GM21619 (cell line): ENCODE results near the gene XRCC3.

Experiments used
- ATAC-seq: cut with Tn5 transposase; IDR thresholded peaks from one replicate; pipeline ENCODE4 v1.9.1; 2021; ENCODE audit not compliant: unreplicated experiment

The XRCC3 gene

DNA sequence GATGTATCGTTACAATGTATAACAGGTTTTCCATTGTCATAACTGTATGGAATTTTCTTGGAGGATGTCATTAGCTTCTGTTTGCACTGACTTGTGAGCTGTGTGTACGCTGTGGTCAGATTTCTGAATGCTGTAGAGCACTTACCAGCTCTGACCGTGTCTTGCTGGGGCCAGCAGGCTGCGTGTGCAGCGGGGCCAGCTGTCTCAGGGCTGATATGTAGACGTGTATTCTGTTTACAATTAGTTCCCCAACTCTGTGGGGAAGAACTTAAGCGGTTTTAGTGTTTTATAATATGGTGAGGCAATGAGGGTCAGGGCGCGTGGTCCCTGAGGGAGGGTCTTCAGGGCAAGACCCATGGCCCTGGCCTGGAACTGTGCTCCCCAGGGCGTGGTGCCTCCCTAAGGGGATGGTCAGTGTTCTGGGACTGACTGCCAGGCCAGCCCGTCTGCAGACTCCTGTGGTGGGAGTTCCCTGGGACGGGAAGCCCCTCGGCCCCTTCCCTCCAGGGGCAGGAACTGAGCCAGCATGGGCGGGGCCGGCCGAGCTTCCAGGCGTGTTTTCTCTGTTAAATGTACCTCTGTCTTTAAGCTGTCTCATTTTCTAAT, 18.7 kb downstream of the XRCC3 start:
- no peak for ATAC-seq

- ATAC-seq = no peak
Measured at GRCh38 chr14:103696070-103696402, 19.2 kb downstream of the XRCC3 start.

- no peak for ATAC-seq
Measured at GRCh38 chr14:103695296-103696069, 19.8 kb downstream of the XRCC3 start.

- no peak for ATAC-seq
Measured at GRCh38 chr14:103694572-103695026, 20.7 kb downstream of the XRCC3 start.

GRCh38 chr14:103693515-103693914, 21.7 kb downstream of the XRCC3 start:
- no peak for ATAC-seq

DNA sequence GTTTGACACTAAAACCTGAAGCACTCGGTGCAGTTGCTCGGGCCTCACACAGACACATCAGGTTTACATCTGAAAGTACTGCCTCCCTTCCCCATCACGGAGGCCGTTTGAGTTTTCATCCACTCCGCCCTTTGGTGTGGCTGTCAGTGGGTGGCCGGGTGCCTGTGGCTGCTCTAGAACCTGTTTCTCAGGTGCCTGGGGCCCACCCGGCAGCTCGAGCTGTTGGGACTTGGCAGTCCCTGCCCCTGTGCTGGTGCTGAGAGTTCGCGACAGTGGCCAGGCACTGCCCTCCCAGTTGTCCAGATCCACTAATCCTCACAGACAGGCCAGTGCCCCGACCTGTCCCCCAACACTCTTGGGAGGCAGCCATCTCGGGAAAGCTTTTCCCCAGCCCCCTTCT, 22.4 kb downstream of the XRCC3 start:
- no peak for ATAC-seq

DNA sequence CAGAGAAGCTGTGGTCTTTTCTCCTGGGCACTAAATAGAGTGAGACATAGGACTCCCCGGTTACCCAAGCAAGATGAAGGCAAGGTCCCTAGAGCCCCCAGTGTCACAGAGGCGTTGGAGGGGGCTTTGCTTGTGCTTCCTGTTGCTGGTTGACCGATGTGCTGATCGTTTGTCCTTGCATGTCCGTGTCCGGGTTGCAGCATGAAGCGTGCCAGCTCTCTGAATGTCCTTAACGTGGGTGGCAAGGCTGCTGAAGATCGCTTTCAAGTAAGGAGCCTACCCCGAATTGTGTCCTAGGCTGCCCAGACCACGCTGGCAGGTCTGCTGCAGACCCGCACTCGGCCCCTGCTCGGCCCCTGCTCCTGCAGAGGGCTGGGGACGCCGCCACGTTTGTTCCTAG, 23.1 kb downstream of the XRCC3 start:
- peak; percentile 22 for ATAC-seq

DNA sequence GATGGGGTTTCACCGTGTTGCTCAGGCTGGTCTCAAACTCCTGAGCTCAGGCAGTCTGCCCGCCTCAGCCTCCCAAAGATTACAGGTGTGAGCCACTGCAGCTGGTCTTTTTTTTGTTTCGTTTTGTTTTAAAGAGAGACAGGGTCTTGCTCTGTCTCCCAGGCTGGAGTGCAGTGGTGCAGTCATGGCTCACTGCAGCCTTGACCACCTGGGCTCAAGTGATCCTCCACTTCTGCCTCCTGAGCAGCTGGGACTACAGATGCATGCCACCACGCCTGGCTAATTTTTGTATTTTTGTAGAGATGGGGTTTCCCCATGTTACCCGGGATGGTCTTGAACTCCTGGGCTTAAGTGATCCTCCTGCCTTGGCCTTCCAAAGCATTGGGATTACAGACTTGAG, 23.6 kb downstream of the XRCC3 start:
- peak; percentile 69 for ATAC-seq

GRCh38 chr14:103690332-103690731, 24.9 kb downstream of the XRCC3 start:
- no peak for ATAC-seq

- no peak for ATAC-seq
Measured at GRCh38 chr14:103688906-103689902, 26.0 kb downstream of the XRCC3 start.

DNA sequence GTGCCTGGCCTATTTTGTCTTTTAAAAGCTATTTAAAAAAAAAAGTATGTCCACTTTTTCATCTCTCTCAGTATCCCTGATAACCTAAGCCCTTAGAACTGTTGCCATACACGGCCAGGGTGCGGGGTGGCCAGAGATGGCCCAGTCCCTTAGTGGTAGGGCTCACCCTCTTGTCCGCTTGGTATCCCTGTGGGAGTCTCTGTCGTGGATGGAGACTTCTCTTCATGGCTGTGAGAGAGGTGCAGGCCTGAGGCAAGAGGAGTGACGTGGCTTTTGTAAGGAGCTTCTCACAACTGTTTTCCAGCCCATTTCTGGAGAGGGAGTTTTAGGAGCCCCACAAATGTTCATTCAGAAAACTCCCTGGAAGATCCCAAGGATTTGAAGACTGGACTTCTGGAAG, 26.8 kb downstream of the XRCC3 start:
- no peak for ATAC-seq

GRCh38 chr14:103687712-103688111, 27.5 kb downstream of the XRCC3 start:
- ATAC-seq = no peak

GRCh38 chr14:103686831-103687485, 28.3 kb downstream of the XRCC3 start:
- no peak for ATAC-seq

DNA sequence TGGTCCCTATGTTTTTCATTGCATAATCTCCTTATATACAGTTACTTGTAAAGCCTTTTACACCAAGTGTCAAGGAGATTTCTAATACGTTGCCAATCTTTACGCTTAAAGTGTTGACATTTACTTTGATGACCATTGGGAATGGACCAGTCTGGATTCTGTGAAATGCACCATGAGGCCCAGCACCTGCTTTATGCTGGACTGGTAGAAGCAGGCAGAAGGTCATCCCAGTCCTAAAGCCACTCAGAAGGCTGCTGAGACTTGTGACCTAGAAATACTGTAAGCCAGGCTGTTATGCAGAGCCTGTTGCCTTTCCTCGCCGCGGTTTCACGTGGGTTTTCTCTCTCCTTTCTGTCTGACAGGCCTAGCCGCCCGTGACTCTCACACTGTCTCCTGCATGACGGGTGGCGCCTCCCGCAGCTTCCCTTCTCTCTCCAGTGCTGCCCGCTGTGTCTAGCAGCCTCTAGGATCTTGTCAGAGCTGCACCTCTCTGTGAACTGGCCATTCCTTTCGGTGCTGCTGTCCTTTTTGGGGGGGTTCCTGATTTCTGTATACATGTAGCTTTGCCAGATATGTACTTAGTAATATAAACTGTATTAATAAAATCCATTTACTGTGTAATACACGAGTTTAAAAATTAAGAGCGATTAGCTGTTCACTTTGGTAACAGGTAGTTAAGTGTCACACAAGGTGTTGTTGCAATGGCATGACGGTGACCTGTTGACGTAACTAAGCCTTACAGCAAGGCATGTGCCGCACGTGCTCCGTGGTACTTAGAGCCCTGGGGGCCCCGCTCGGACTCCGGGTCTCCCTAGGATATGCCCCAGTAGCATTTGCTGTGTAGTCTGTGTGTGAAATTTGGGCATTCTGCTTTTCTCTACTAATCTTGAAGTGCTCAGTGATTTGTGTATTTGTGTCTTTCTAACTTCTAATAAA, 29.7 kb downstream of the XRCC3 start:
- no peak for ATAC-seq

- no peak for ATAC-seq
Measured at GRCh38 chr14:103684871-103685270, 30.4 kb downstream of the XRCC3 start.

- no peak for ATAC-seq
Measured at GRCh38 chr14:103684471-103684870, 30.8 kb downstream of the XRCC3 start.

DNA sequence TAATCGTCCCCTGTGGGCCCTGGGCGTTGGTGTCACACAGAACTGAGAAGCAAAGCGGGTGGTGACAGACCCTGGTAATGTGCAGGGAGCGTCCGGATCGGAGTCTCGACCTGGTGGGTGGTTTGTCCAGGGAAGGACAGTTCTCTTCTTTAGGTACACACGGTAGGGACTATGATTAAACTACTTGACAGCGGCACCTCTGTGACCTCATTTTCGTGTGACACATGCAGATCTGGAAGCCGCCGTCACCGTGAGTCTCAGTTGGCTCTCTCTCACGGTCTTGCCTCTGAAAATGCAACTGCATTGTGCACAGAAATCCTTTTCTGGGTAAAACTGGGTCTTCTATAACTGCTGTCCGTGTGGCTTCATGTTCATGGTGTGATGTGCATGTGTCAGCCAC, 32.1 kb downstream of the XRCC3 start:
- ATAC-seq = no peak

DNA sequence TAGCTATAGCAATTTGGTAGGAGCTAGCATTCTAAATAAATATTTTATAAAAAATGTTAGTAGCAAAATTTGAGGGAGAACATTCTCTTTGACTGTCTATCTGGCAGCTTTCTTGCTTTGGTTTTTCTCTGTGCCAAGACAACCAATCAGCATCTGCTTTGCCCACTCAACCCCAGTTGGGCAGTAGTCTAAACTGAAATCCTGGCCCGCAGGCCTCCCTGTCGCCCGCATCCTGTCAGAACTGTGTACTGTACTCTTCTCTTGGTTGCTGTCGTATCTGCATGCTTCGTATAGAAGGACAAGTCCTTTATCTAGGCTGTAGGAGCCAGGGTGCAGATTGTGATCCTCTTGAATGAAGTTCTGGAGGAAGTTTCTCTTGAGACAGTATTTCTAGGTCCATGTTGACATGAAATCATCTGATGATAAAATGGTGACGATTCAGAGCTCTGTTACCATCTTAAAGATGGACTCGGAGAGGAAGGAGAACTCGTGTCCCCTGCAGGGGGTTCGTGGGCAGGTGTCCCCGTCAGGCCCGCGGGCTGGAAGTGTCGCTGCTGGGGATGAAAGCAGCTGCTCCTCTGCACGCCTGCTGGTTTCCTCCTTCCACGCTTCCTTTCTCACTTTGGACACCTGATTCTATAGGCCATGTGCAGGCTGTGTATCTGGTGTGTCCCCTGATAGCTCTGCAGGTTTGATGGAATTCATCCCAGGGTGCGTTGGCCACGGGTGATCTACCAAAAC, 34.6 kb downstream of the XRCC3 start:
- ATAC-seq = no peak

DNA sequence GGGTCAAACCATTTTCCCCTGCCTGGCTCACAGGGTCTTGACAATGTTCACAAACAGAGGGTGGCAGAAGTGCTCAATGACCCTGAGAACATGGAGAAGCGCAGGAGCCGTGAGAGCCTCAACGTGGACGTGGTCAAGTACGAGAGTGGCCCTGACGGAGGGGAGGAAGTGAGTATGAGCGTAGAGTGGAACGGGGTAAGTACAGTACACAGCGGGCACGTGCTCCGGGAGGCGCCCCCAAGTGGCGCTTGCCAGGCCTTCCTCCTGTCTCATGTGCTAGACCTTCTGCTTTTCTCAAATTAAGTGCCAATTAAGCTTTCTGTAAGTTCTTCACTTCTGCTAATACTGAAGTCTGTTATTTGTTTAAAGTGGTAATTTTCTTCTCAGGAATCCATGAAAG, 35.9 kb downstream of the XRCC3 start:
- no peak for ATAC-seq
